Esophagus (tissue), 2 donors: ENCODE data around the gene HDAC6. TPM values are rescaled to one million over a fixed set of nuclear protein-coding genes. Genes with fewer than 3 reads are reported as not detected.

Experiments
- H3K27ac ChIP-seq, 2 donors: one replicate each; pipeline ENCODE4 v1.5.1; 2013; ENCODE audit warnings: low read depth in 2 of 2, mild to moderate bottlenecking in 2 of 2, inconsistent platforms in 1 of 2, low read length in 1 of 2, moderate library complexity in 1 of 2
- H3K27me3 ChIP-seq, 2 donors: one replicate each; pipeline ENCODE4 v1.6.1; 2013; ENCODE audit warnings: low read length in 2 of 2, control low read depth in 1 of 2, mild to moderate bottlenecking in 1 of 2; ENCODE audit not compliant: insufficient read depth in 2 of 2, control insufficient read depth in 1 of 2
- H3K36me3 ChIP-seq, 2 donors: one replicate each; pipeline ENCODE4 v1.6.1; 2013; ENCODE audit warnings: low read length in 1 of 2; ENCODE audit not compliant: control insufficient read depth in 2 of 2, insufficient read depth in 2 of 2
- H3K4me1 ChIP-seq, 2 donors: one replicate each; pipeline ENCODE4 v1.6.1; 2013; ENCODE audit warnings: low read length in 1 of 2; ENCODE audit not compliant: control insufficient read depth in 2 of 2, insufficient read depth in 2 of 2
- H3K4me3 ChIP-seq, 2 donors: one replicate each; pipeline ENCODE4 v1.5.1; 2013; ENCODE audit warnings: low read length in 2 of 2, mild to moderate bottlenecking in 2 of 2, low read depth in 1 of 2, moderate library complexity in 1 of 2
- H3K9me3 ChIP-seq, 2 donors: one replicate each; pipeline ENCODE4 v1.6.1; 2013; ENCODE audit warnings: mild to moderate bottlenecking in 2 of 2, low read depth in 1 of 2, low read length in 1 of 2, moderate library complexity in 1 of 2; ENCODE audit not compliant: control insufficient read depth in 2 of 2, insufficient read depth in 1 of 2
- WGBS, 2 donors: extraction: QIAGEN DNeasy Blood & Tissue Kit; methylation state at CpG; one replicate each; pipeline ENCODE4 v1.1.7; 2013; 5-methylcytosine and 5-hydroxymethylcytosine counted together
- polyA plus RNA-seq, 2 donors: library from polyadenylated mRNA; stranded (reverse); fragments of 200-250 nt; gene quantifications; one replicate each; pipeline ENCODE4 v1.2.3, GENCODE V29; 2013
- donor health status: healthy with polysubstance abuse.
- donor health status: Bipolar disorder and iron deficiency.

HDAC6 gene
- polyA plus RNA-seq, result 10 to 100 TPM; 36.0 to 79.0 TPM

DNA sequence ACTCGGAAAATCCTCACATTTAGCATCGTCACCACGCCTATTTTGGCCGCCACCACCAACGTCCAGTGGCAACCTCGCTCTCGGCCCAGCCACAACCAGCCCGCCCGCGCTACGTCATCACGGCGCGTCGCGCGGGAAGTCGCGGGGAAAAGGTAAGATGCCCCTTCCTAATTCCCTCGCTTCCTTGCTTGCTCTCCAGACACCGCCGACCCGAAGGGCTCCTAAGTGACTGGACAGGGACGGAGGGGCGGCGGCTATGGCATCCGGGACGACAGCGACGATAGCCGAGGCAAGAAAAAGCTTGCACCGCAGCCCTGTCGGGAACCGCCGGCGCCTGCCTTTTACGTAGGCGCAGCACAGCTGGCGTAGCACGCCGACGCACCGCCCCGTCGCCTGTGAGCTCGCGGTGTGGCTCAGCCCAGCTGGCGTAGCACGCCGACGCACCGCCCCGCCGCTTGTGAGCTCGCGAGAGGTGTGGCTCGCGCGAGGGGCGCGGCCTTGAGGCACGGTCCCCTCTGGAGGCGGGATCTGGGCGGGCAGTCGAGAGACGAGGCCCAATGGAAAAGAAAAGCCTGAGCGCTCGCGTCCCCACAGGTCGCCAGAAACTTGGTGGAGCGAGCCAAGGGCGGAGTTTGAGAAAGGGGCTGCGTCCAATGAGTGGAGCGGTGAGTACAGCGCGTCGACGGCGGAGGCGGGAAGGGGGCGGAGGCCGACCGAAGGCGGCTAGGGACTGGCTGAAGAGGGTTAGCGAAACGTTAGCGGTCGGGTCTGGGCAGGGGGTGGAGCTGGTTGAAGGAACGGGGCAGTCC is at the start of gene HDAC6:
TSS of gene HDAC6 (plus strand) at position 788 of the 809 bp plus-strand sequence. CDS start 626 bp downstream, outside the sequence.
- peak within 1 kb of the TSS; percentile 95 to 99 for H3K27ac ChIP-seq
- 0 to 39% methylated on average over 87 to 89 of the region's 89 CpGs for WGBS, 2 donors

GRCh38 chrX:48752498-48752897 is 49.4 kb upstream of the HDAC6 start:
- H3K4me1 ChIP-seq, result no peaks in the 10 kb centered on the region
- H3K27me3 ChIP-seq, result no peaks in the 10 kb centered on the region
- no peak overlapping the region for H3K27ac ChIP-seq
- no peak overlapping the region for H3K4me3 ChIP-seq
- H3K9me3 ChIP-seq, result no peaks in the 10 kb centered on the region
- WGBS, 2 donors, result 68 to 73% methylated on average over 7 of the region's 7 CpGs
- no peaks in the 10 kb centered on the region for H3K36me3 ChIP-seq

More for the DNA sequence above, at the start of gene HDAC6:
- Histone ChIP-seq H3K9me3 (peaks cover 0 to 3% of the 10 kb centered on the region in 2 donors), H3K27me3 (no peaks in the 10 kb centered on the region), H3K4me1 (no peaks in the 10 kb centered on the region), H3K4me3 (peak within 1 kb of the TSS; percentile 50 to 85), H3K36me3 (peaks cover 0 to 4% of the 10 kb centered on the region in 2 donors)

DNA sequence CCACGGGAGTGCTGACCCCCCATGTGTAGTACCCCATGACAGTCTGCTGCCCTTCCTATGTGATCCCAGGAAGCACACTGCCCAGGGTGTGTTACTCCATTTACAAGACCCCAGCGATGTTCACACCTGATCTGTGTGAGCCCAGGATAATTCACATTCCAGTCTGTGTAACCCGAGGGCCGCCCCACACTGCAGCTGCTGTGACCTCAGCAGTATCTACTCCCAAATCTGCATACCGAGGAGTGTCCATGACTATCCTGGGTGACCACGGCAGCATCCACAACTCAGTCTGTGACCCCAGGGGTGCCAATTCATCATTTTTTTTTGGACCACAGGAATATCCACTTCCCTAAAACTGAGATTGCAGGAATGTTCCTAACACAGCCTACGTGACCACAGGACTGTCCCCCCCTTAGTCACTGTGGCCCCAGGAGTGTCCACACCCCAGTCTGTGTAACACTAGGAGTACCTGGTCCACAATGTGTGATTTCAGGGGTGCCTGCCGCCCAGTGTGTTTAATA is 48.1 kb upstream of the HDAC6 start:
- no peaks in the 10 kb centered on the region for H3K36me3 ChIP-seq
- 71 to 80% methylated on average over 8 of the region's 8 CpGs for WGBS, 2 donors
- no peak overlapping the region for H3K27ac ChIP-seq
- H3K27me3 ChIP-seq, result no peaks in the 10 kb centered on the region
- no peaks in the 10 kb centered on the region for H3K4me1 ChIP-seq
- no peaks in the 10 kb centered on the region for H3K9me3 ChIP-seq
- H3K4me3 ChIP-seq, result no peak overlapping the region

DNA sequence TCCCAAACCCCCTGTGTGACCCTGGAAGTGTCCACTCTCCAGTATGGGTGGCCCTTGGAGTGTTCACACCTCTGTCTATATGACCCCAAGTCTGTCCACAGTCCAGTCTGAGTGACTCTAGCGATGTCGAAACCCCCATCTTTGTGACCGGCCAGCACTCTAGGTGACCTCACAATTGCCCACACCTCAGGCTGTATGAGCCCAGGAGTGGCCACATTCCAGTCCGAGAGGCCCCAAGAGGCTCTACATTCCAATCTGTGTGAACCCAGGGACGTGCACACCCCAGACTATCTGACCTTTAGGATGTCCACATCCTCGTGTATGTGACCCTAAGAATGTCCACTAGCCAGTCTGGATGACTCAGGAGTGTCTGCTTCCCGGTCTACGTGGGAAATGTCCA is 47.6 kb upstream of the HDAC6 start:
- no peaks in the 10 kb centered on the region for H3K27me3 ChIP-seq

DNA sequence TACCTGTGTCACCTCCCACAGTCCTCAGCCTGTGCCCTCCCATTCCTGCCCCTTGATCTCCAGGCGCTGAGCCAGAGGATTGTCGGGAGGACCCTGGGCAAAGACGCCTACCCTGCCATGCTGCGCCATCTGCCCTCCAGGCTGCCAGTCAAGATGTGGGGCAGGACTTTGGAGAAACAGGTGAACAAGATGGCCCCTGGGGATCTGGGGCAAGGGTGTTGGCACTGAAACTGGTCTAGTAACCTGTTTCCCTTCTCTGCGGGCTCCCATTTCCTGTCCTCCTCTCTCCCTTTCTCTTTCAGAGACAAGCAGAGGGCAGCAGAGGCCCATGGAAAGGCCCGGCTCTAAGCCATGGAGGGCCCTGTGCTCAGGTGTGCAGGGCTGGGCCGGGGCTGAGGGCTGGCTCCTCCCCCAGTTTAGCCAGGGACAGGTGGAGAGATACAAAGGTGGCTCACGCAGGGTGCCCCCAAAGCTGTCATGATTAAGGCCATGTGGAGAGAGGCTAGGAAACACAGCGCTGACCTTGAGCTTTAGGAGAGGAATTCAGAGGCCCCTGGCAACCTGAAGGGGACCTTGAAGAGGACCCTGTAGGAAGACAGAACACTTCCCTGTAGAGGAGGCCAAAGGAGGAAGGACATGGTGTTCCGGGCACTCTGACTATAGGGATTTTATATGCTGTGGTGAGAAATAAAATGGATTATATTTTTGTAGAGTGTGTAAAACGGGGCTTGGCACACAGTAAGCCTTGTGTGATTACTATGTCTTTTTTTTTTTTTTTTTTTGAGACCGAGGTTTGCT is 40.0 kb upstream of the HDAC6 start, which contains the start of gene GLOD5:
TSS of gene GLOD5 (plus strand) at position 74 of the 798 bp plus-strand sequence. CDS start at position 118, 44 bp downstream.
- peaks cover 0 to 2% of the 10 kb centered on the region in 2 donors for H3K4me1 ChIP-seq
- no peaks in the 10 kb centered on the region for H3K9me3 ChIP-seq
- peak within 1 kb of the TSS; percentile 54 to 59 for H3K27ac ChIP-seq
- 41 to 43% methylated on average over 12 of the region's 12 CpGs for WGBS, 2 donors
- H3K4me3 ChIP-seq, result no peak within 1 kb of the TSS
- no peaks in the 10 kb centered on the region for H3K27me3 ChIP-seq
- no peaks in the 10 kb centered on the region for H3K36me3 ChIP-seq

More for the DNA sequence above, 47.6 kb upstream of the HDAC6 start:
- Histone ChIP-seq H3K9me3 (no peaks in the 10 kb centered on the region), H3K36me3 (no peaks in the 10 kb centered on the region), H3K4me1 (no peaks in the 10 kb centered on the region), H3K27ac (no peak overlapping the region), H3K4me3 (no peak overlapping the region)
- WGBS, 2 donors, result 63 to 70% methylated on average over 8 of the region's 8 CpGs

- Histone ChIP-seq H3K27ac (no peak overlapping the region), H3K4me3 (no peak overlapping the region), H3K36me3 (no peaks in the 10 kb centered on the region), H3K4me1 (no peaks in the 10 kb centered on the region), H3K9me3 (no peaks in the 10 kb centered on the region), H3K27me3 (no peaks in the 10 kb centered on the region)
- 82% methylated on average over 6 of the region's 6 CpGs for WGBS, 2 donors
Measured at GRCh38 chrX:48769230-48769629, 32.6 kb upstream of the HDAC6 start.

DNA sequence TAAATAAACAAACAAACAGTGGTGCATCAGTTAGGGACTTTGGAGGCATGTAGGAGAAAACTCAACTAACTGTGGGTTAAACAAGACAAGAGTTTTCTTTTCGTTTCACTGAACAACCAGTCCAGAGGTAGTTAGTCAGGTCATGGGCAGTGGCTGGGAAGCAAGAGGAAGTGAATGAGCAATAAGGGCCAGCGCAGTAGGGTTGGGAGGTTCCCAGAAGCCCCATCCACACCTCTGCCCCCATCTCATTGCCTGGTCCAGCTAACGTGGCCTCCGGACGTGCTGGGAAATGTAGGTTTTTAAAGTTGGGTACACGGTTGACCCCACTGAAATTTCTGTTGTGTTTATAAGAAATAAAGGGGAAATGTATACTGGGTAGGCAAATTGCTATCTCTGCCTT is 31.6 kb upstream of the HDAC6 start:
- no peak overlapping the region for H3K4me3 ChIP-seq
- 73 to 77% methylated on average over 6 of the region's 6 CpGs for WGBS, 2 donors
- H3K27ac ChIP-seq, result no peak overlapping the region
- H3K27me3 ChIP-seq, result no peaks in the 10 kb centered on the region
- no peaks in the 10 kb centered on the region for H3K4me1 ChIP-seq
- H3K9me3 ChIP-seq, result no peaks in the 10 kb centered on the region
- no peaks in the 10 kb centered on the region for H3K36me3 ChIP-seq

GRCh38 chrX:48772602-48773001 is 29.3 kb upstream of the HDAC6 start:
- 81 to 87% methylated on average over 6 of the region's 6 CpGs for WGBS, 2 donors
- Histone ChIP-seq H3K27me3 (no peaks in the 10 kb centered on the region), H3K36me3 (no peaks in the 10 kb centered on the region), H3K4me1 (no peaks in the 10 kb centered on the region), H3K9me3 (no peaks in the 10 kb centered on the region), H3K4me3 (no peak overlapping the region), H3K27ac (no peak overlapping the region)

GRCh38 chrX:48776818-48777439 is 24.9 kb upstream of the HDAC6 start:
- WGBS, 2 donors, result 81% methylated on average over 13 of the region's 13 CpGs
- H3K36me3 ChIP-seq, result no peaks in the 10 kb centered on the region
- no peak overlapping the region for H3K4me3 ChIP-seq
- H3K9me3 ChIP-seq, result no peaks in the 10 kb centered on the region
- H3K27ac ChIP-seq, result no peak overlapping the region
- H3K4me1 ChIP-seq, result no peaks in the 10 kb centered on the region
- no peaks in the 10 kb centered on the region for H3K27me3 ChIP-seq
